Neural progenitor cell (in vitro differentiated cells): ENCODE measurements around the gene POP7. TPM values are rescaled to one million over a fixed set of nuclear protein-coding genes. Genes with fewer than 3 reads are reported as not detected.

Source experiments
- DNase-seq: peaks from one replicate; pipeline ENCODE4 v3.0.0-alpha.2; 2016; ENCODE audit warnings: low spot score
- H2AFZ ChIP-seq: fragments of 200-600 bp; sonication (generic); replicated peaks from 2 replicates; pipeline ENCODE4 v1.6.1; 2016; ENCODE audit warnings: antibody characterized with exemption
- H3F3A ChIP-seq: fragments of 200-600 bp; sonication (generic); 2 replicates; pipeline ENCODE4 v1.6.1; 2016; ENCODE audit warnings: antibody characterized with exemption, low read depth
- H3K27ac ChIP-seq: fragments of 200-600 bp; sonication (generic); 2 replicates; pipeline ENCODE4 v1.5.1; 2016; ENCODE audit warnings: mild to moderate bottlenecking
- H3K27me3 ChIP-seq: fragments of 200-600 bp; sonication (generic); 2 replicates; pipeline ENCODE4 v1.6.1; 2016; ENCODE audit warnings: mild to moderate bottlenecking, moderate library complexity
- H3K36me3 ChIP-seq: fragments of 200-600 bp; sonication (generic); 2 replicates; pipeline ENCODE4 v1.5.1; 2016
- H3K4me1 ChIP-seq: fragments of 200-600 bp; sonication (generic); 2 replicates; pipeline ENCODE4 v1.6.1; 2016; ENCODE audit warnings: mixed run types
- H3K4me2 ChIP-seq: fragments of 200-600 bp; sonication (generic); 2 replicates; pipeline ENCODE4 v1.6.1; 2016
- H3K4me3 ChIP-seq: fragments of 200-600 bp; sonication (generic); 2 replicates; pipeline ENCODE4 v1.5.1; 2016
- H3K79me2 ChIP-seq: fragments of 200-600 bp; sonication (generic); 2 replicates; pipeline ENCODE4 v1.6.1; 2016; ENCODE audit warnings: low read depth
- H3K9ac ChIP-seq: fragments of 200-600 bp; sonication (generic); 2 replicates; pipeline ENCODE4 v1.6.1; 2016
- H3K9me3 ChIP-seq: fragments of 200-600 bp; sonication (generic); 2 replicates; pipeline ENCODE4 v1.5.1; 2016; ENCODE audit warnings: low read depth
- H4K20me1 ChIP-seq: fragments of 200-600 bp; sonication (generic); 2 replicates; pipeline ENCODE4 v1.6.1; 2016; ENCODE audit warnings: low read depth
- H3K27ac Mint-ChIP-seq: 3 replicates; pipeline ENCODE4 v1.8.0; 2021; ENCODE audit warnings: mixed read lengths
- H3K27me3 Mint-ChIP-seq: 2 replicates; pipeline ENCODE4 v1.8.0; 2022; ENCODE audit warnings: low read depth, mild to moderate bottlenecking, inconsistent platforms, moderate library complexity, mixed read lengths; ENCODE audit not compliant: insufficient read depth
- H3K36me3 Mint-ChIP-seq: 3 replicates; pipeline ENCODE4 v1.8.0; 2021; ENCODE audit warnings: mixed read lengths
- H3K4me1 Mint-ChIP-seq: 3 replicates; pipeline ENCODE4 v1.8.0; 2021; ENCODE audit warnings: mixed read lengths
- H3K4me3 Mint-ChIP-seq: 3 replicates; pipeline ENCODE4 v1.8.0; 2021; ENCODE audit warnings: mild to moderate bottlenecking, moderate library complexity, mixed read lengths
- H3K9me3 Mint-ChIP-seq: 3 replicates; pipeline ENCODE4 v1.8.0; 2020; ENCODE audit warnings: mixed read lengths
- EZH2 ChIP-seq: fragments of 200-600 bp; sonication (generic); IDR thresholded peaks from 2 replicates; pipeline ENCODE4 v1.6.1; 2017; ENCODE audit warnings: antibody characterized with exemption, mild to moderate bottlenecking, moderate library complexity
- EZH2phosphoT487 ChIP-seq: fragments of 200-600 bp; sonication (generic); IDR thresholded peaks from 2 replicates; pipeline ENCODE4 v1.6.1; 2017; ENCODE audit warnings: antibody characterized with exemption
- total RNA-seq: library from RNA; depleted of rRNA; stranded (reverse); fragments of >200 nt; gene quantifications from 2 replicates; pipeline ENCODE4 v1.2.3, GENCODE V29; 2015; ENCODE audit warnings: low replicate concordance
- TF ChIP-seq, protein P1 (sequence below): fragments of 200-600 bp; sonication (generic); IDR thresholded peaks from 2 replicates; pipeline ENCODE4 v1.5.1; 2017; ENCODE audit warnings: antibody characterized with exemption, mild to moderate bottlenecking

The POP7 gene
- total RNA-seq, 1 donor from 2014 or later = 19.4 TPM

DNA sequence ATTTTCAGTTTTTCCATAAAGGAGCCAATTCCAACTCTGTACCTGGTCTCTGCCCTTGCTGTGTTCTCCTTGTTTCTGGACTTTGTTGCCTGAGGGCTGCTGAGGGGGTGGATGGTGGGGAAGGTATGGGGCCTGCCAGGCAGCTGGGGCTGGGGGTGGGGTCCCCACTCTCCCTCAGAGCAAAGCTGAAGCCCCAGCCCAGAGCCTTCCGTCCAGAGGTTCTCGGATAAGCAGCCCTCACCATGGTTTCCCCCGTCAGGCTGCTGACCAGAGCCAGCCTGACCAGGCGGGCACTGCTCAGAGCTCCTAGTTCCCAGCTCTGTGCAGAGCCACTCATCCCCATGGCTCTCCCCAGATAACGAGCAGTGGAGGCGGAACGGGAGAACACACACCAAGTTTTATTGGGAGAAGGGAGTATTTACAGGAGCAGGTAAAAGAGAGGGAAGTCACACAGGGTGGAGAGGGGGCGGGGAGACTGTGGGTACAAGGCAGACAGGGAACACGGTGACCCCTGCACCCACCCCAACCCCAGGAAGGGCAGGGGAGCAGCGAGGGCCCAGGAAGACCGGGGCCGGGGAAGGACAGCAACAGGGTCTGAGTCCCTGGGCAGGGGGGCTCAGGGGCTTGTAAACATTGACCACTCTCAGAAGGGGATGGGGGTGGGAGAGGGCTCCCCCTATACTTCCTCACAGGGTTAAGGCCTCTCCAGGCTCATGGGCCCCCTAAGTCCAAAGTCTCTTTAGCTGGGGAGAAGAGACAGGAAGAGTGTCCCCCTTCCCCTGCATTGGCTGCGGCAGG, 26.6 kb upstream of the POP7 start:
- Mint-ChIP-seq H3K36me3 (peaks cover 9% of the 10 kb centered on the region), H3K27me3 (peaks cover 3% of the 10 kb centered on the region), H3K4me3 (peak overlapping the region; percentile 21), H3K9me3 (no peaks in the 10 kb centered on the region), H3K4me1 (peaks cover 8% of the 10 kb centered on the region), H3K27ac (no peak overlapping the region)
- H3K36me3 ChIP-seq = no peaks in the 10 kb centered on the region
- peaks cover 80% of the 10 kb centered on the region for H4K20me1 ChIP-seq
- H3K27me3 ChIP-seq = no peaks in the 10 kb centered on the region
- H3F3A ChIP-seq = peaks cover 53% of the 10 kb centered on the region
- no peak for DNase-seq
- H3K4me3 ChIP-seq = no peak overlapping the region
- H3K9me3 ChIP-seq = no peaks in the 10 kb centered on the region
- peak overlapping the region; percentile 83 for H3K27ac ChIP-seq
- H3K9ac ChIP-seq = no peak overlapping the region
- TF ChIP-seq EZH2phosphoT487 (no peak), EZH2 (no peak)
- TF ChIP-seq, protein P1, sequence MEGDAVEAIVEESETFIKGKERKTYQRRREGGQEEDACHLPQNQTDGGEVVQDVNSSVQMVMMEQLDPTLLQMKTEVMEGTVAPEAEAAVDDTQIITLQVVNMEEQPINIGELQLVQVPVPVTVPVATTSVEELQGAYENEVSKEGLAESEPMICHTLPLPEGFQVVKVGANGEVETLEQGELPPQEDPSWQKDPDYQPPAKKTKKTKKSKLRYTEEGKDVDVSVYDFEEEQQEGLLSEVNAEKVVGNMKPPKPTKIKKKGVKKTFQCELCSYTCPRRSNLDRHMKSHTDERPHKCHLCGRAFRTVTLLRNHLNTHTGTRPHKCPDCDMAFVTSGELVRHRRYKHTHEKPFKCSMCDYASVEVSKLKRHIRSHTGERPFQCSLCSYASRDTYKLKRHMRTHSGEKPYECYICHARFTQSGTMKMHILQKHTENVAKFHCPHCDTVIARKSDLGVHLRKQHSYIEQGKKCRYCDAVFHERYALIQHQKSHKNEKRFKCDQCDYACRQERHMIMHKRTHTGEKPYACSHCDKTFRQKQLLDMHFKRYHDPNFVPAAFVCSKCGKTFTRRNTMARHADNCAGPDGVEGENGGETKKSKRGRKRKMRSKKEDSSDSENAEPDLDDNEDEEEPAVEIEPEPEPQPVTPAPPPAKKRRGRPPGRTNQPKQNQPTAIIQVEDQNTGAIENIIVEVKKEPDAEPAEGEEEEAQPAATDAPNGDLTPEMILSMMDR = no peak
- H3K4me2 ChIP-seq = no peak overlapping the region
- no peak overlapping the region for H2AFZ ChIP-seq
- no peaks in the 10 kb centered on the region for H3K4me1 ChIP-seq
- H3K79me2 ChIP-seq = peaks cover 13% of the 10 kb centered on the region

DNA sequence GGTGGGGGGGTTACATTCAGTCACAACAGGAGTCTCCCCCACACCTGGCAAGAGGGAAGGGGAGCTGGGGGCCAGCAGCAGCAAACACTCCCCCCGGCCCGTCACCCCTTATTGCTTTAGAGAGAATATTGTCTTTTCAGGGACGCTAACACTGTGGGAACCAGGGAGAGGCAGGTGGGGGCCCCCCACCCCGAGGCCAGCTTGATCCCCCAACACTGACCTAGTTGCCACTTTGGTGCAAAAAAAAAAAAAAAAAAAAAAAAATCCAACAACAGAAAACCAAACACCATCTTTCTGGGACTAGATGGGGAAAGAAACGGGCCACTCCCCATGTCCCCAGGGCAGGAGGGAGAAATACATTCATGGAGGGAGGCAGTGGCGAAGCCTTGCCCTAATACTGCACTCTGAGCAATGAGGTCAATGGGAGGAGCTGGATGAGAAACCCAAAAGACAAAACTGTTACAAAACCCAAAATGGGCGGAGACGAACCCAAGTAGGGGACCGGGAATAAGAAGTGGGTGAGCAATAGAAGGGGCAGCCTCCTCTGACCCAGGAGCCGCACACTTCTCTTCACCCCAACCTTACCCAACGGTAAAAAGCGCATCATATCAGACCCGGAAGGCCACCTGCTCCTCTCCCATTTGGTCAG, 25.9 kb upstream of the POP7 start:
- H3K9me3 Mint-ChIP-seq = no peaks in the 10 kb centered on the region
- H3K4me1 Mint-ChIP-seq = peaks cover 8% of the 10 kb centered on the region
- H3K4me3 ChIP-seq = no peak overlapping the region
- TF ChIP-seq EZH2phosphoT487 (no peak), EZH2 (no peak)
- TF ChIP-seq, protein P1 = no peak
- H2AFZ ChIP-seq = no peak overlapping the region
- H3K79me2 ChIP-seq = peaks cover 7% of the 10 kb centered on the region
- peak overlapping the region; percentile 29 for H3K27ac ChIP-seq
- H3F3A ChIP-seq = peaks cover 56% of the 10 kb centered on the region
- peaks cover 74% of the 10 kb centered on the region for H4K20me1 ChIP-seq
- H3K27ac Mint-ChIP-seq = peak overlapping the region; percentile 26
- no peaks in the 10 kb centered on the region for H3K36me3 ChIP-seq
- peaks cover 3% of the 10 kb centered on the region for H3K27me3 Mint-ChIP-seq
- peaks cover 9% of the 10 kb centered on the region for H3K36me3 Mint-ChIP-seq
- no peak overlapping the region for H3K4me3 Mint-ChIP-seq
- no peak overlapping the region for H3K4me2 ChIP-seq
- no peaks in the 10 kb centered on the region for H3K9me3 ChIP-seq
- H3K4me1 ChIP-seq = no peaks in the 10 kb centered on the region
- H3K9ac ChIP-seq = no peak overlapping the region
- H3K27me3 ChIP-seq = no peaks in the 10 kb centered on the region
- no peak for DNase-seq

DNA sequence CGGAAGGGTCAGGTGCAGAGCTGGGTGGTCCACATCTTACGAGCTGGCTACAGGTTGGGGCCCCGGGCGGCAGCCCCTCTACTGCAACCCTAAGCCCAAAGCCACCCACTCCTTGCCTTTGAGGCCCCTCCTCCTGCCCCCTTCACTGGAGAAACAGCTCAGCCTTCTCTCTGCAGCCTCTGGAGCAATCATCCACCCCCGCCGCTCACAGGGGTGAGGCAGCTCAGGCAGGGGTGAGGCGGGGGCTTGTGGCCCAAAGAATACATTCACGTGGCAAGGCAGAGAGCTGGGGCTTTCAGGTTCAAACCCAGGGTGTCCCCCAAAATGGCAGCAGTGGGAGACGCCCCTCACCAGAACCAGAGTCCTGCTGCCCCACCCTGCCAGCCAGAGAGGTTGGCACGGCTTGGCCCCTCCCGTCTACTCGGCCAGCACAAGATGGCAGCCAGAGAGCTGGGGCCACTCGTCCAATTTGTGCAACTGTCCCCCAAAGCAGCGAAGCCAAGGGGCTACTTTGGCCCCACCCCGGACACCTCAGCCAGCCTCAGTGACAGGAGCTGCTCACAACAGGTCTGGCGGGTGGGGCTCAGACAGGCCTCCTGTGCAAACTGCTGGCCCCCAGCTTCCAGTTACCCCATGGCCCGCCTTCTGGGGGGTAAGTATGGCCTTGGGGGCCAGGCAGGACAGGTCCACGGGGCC, 25.2 kb upstream of the POP7 start:
- Histone ChIP-seq H3K4me2 (no peak overlapping the region), H3K4me1 (no peaks in the 10 kb centered on the region), H3K79me2 (peaks cover under 1% of the 10 kb centered on the region), H3K9ac (no peak overlapping the region), H2AFZ (no peak overlapping the region), H3K4me3 (no peak overlapping the region), H3K9me3 (no peaks in the 10 kb centered on the region), H3K27me3 (no peaks in the 10 kb centered on the region), H4K20me1 (peaks cover 73% of the 10 kb centered on the region), H3K36me3 (no peaks in the 10 kb centered on the region), H3K27ac (peak overlapping the region; percentile 58), H3F3A (peaks cover 57% of the 10 kb centered on the region)
- Mint-ChIP-seq H3K4me1 (peaks cover 8% of the 10 kb centered on the region), H3K4me3 (no peak overlapping the region), H3K36me3 (peaks cover 12% of the 10 kb centered on the region), H3K27ac (no peak overlapping the region), H3K27me3 (peaks cover 3% of the 10 kb centered on the region), H3K9me3 (no peaks in the 10 kb centered on the region)
- DNase-seq = no peak
- no peak for TF ChIP-seq EZH2phosphoT487
- TF ChIP-seq, protein P1 = no peak
- no peak for TF ChIP-seq EZH2
